HUES64 (cell line): ENCODE measurements around the gene CGGBP1.
"Not testable (repeated sequence)": the region's sequence is repeated elsewhere in the genome, so short reads cannot be mapped to it uniquely, and the experiment has no call there.

Experiments
- H3K27ac ChIP-seq: 2 replicates; pipeline ENCODE4 v1.7.0; 2013; ENCODE audit warnings: low read depth, low read length, inconsistent platforms
- H3K27me3 ChIP-seq: 2 replicates; pipeline ENCODE4 v1.6.1; 2013; ENCODE audit warnings: mild to moderate bottlenecking, low read length; ENCODE audit not compliant: insufficient read depth
- H3K36me3 ChIP-seq: 2 replicates; pipeline ENCODE4 v1.6.1; 2013; ENCODE audit warnings: mild to moderate bottlenecking, low read length; ENCODE audit not compliant: insufficient read depth
- H3K4me1 ChIP-seq: 2 replicates; pipeline ENCODE4 v1.6.1; 2013; ENCODE audit warnings: mild to moderate bottlenecking, low read length, moderate library complexity; ENCODE audit not compliant: insufficient read depth
- H3K4me3 ChIP-seq: 2 replicates; pipeline ENCODE4 v1.5.1; 2013; ENCODE audit warnings: mild to moderate bottlenecking, low read length, moderate library complexity
- H3K9ac ChIP-seq: 2 replicates; pipeline ENCODE4 v1.6.1; 2013; ENCODE audit warnings: mild to moderate bottlenecking, low read depth, low read length
- H3K9me3 ChIP-seq: 2 replicates; pipeline ENCODE4 v1.6.1; 2013; ENCODE audit warnings: low read depth, low read length; ENCODE audit not compliant: insufficient read depth
- WGBS: fragments of 150-250, 120-280 bp; methylation state at CpG from one replicate; pipeline ENCODE4 v1.1.7; 2013; ENCODE audit warnings: missing lambda C conversion rate; 5-methylcytosine and 5-hydroxymethylcytosine counted together

Gene CGGBP1

GRCh38 chr3:88034491-88035275 is 24.1 kb downstream of the CGGBP1 start:
- Histone ChIP-seq H3K9me3 (no peaks in the 10 kb centered on the region), H3K4me1 (no peaks in the 10 kb centered on the region), H3K27me3 (no peaks in the 10 kb centered on the region), H3K9ac (no peak overlapping the region), H3K36me3 (no peaks in the 10 kb centered on the region), H3K27ac (no peak overlapping the region), H3K4me3 (no peak overlapping the region)
- 93% methylated on average over 8 of the region's 8 CpGs for WGBS

GRCh38 chr3:88033808-88034207 is 25.0 kb downstream of the CGGBP1 start:
- H3K36me3 ChIP-seq, result no peaks in the 10 kb centered on the region
- WGBS, result 90% methylated on average over 2 of the region's 2 CpGs
- H3K4me3 ChIP-seq, result no peak overlapping the region
- no peak overlapping the region for H3K27ac ChIP-seq
- no peaks in the 10 kb centered on the region for H3K27me3 ChIP-seq
- H3K9me3 ChIP-seq, result no peaks in the 10 kb centered on the region
- H3K4me1 ChIP-seq, result no peaks in the 10 kb centered on the region
- no peak overlapping the region for H3K9ac ChIP-seq

GRCh38 chr3:88033079-88033478 is 25.7 kb downstream of the CGGBP1 start:
- 88% methylated on average over 1 of the region's 2 CpGs for WGBS
- Histone ChIP-seq H3K4me3 (no peak overlapping the region), H3K27ac (no peak overlapping the region), H3K9me3 (no peaks in the 10 kb centered on the region), H3K27me3 (no peaks in the 10 kb centered on the region), H3K9ac (no peak overlapping the region), H3K36me3 (no peaks in the 10 kb centered on the region), H3K4me1 (no peaks in the 10 kb centered on the region)

- Histone ChIP-seq H3K36me3 (no peaks in the 10 kb centered on the region), H3K9me3 (no peaks in the 10 kb centered on the region), H3K4me1 (no peaks in the 10 kb centered on the region), H3K27me3 (no peaks in the 10 kb centered on the region), H3K9ac (no peak overlapping the region), H3K4me3 (no peak overlapping the region), H3K27ac (no peak overlapping the region)
- 94% methylated on average over 2 of the region's 2 CpGs for WGBS
Observed at GRCh38 chr3:88032245-88032644, 26.6 kb downstream of the CGGBP1 start.

- Histone ChIP-seq H3K9me3 (no peaks in the 10 kb centered on the region), H3K27ac (no peak overlapping the region), H3K36me3 (no peaks in the 10 kb centered on the region), H3K9ac (no peak overlapping the region), H3K4me3 (no peak overlapping the region), H3K27me3 (no peaks in the 10 kb centered on the region), H3K4me1 (no peaks in the 10 kb centered on the region)
- WGBS, result 85% methylated on average over 1 of the region's 1 CpG
Observed at GRCh38 chr3:88031642-88032077, 27.1 kb downstream of the CGGBP1 start.

GRCh38 chr3:88030210-88030609 is 28.6 kb downstream of the CGGBP1 start:
- Histone ChIP-seq H3K4me3 (no peak overlapping the region), H3K9ac (no peak overlapping the region)

GRCh38 chr3:88028876-88029275 is 29.9 kb downstream of the CGGBP1 start:
- no peaks in the 10 kb centered on the region for H3K27me3 ChIP-seq
- H3K27ac ChIP-seq, result no peak overlapping the region
- no peaks in the 10 kb centered on the region for H3K4me1 ChIP-seq
- H3K4me3 ChIP-seq, result no peak overlapping the region
- no peaks in the 10 kb centered on the region for H3K36me3 ChIP-seq
- no peaks in the 10 kb centered on the region for H3K9me3 ChIP-seq
- H3K9ac ChIP-seq, result no peak overlapping the region
- 100% methylated on average over 2 of the region's 2 CpGs for WGBS

More at GRCh38 chr3:88030210-88030609, 28.6 kb downstream of the CGGBP1 start:
- no peaks in the 10 kb centered on the region for H3K27me3 ChIP-seq
- no peaks in the 10 kb centered on the region for H3K9me3 ChIP-seq
- no peak overlapping the region for H3K27ac ChIP-seq
- H3K4me1 ChIP-seq, result no peaks in the 10 kb centered on the region
- WGBS, result 100% methylated on average over 2 of the region's 3 CpGs
- no peaks in the 10 kb centered on the region for H3K36me3 ChIP-seq

- Histone ChIP-seq H3K9ac (no peak overlapping the region), H3K4me3 (no peak overlapping the region), H3K9me3 (no peaks in the 10 kb centered on the region), H3K27me3 (no peaks in the 10 kb centered on the region), H3K4me1 (no peaks in the 10 kb centered on the region), H3K27ac (no peak overlapping the region), H3K36me3 (no peaks in the 10 kb centered on the region)
- WGBS, result 88% methylated on average over 4 of the region's 4 CpGs
Observed at GRCh38 chr3:88025001-88025552, 33.7 kb downstream of the CGGBP1 start.

GRCh38 chr3:88019024-88019423 is 39.8 kb downstream of the CGGBP1 start:
- no peak overlapping the region for H3K9ac ChIP-seq
- no peak overlapping the region for H3K27ac ChIP-seq
- WGBS, result 86% methylated on average over 1 of the region's 2 CpGs
- H3K4me3 ChIP-seq, result no peak overlapping the region
- no peaks in the 10 kb centered on the region for H3K36me3 ChIP-seq
- H3K9me3 ChIP-seq, result 0 out of 2 replicates have a peak, but pooled peaks cover 4% of the 10 kb centered on the region
- H3K4me1 ChIP-seq, result no peaks in the 10 kb centered on the region
- no peaks in the 10 kb centered on the region for H3K27me3 ChIP-seq

GRCh38 chr3:88015656-88016055 is 43.1 kb downstream of the CGGBP1 start:
- H3K27ac ChIP-seq, H3K4me1 ChIP-seq, H3K36me3 ChIP-seq, H3K9ac ChIP-seq, H3K9me3 ChIP-seq, H3K27me3 ChIP-seq, H3K4me3 ChIP-seq: not testable (repeated sequence)
- WGBS, result 96% methylated on average over 35 of the region's 35 CpGs

- no peaks in the 10 kb centered on the region for H3K4me1 ChIP-seq
- H3K36me3 ChIP-seq, result no peaks in the 10 kb centered on the region
- no peak overlapping the region for H3K9ac ChIP-seq
- no peak overlapping the region for H3K27ac ChIP-seq
- WGBS, result 92% methylated on average over 1 of the region's 2 CpGs
- H3K9me3 ChIP-seq, result 0 out of 2 replicates have a peak, but pooled peaks cover 4% of the 10 kb centered on the region
- H3K27me3 ChIP-seq, result no peaks in the 10 kb centered on the region
- no peak overlapping the region for H3K4me3 ChIP-seq
Observed at GRCh38 chr3:88013592-88013991, 45.2 kb downstream of the CGGBP1 start.
